Effector CD8-positive, alpha-beta T cell (primary cell): ENCODE measurements around the gene CD4.
"Not testable (repeated sequence)": the region's sequence is repeated elsewhere in the genome, so short reads cannot be mapped to it uniquely, and the experiment has no call there.

Source experiments
- DNase-seq: peaks from one replicate; lab custom pipeline; 2025; lab: John Stamatoyannopoulos, UW
- total RNA-seq, 4 experiments: gene quantifications; one replicate each; lab custom pipeline; 2026; lab: John Stamatoyannopoulos, UW

CD4 gene
- 0.68 to 9.9 (median 3.2) reads per million in 4 experiments for total RNA-seq

GRCh38 chr12:6788972-6789924 lies at the start of gene CD4:
Gene CD4 (plus strand): TSS chr12:6789528. CDS start chr12:6800139, 10,611 bp downstream.
- no peak for DNase-seq

GRCh38 chr12:6742080-6742479 lies 47.2 kb upstream of the CD4 start:
- DNase-seq, result not testable (repeated sequence)

GRCh38 chr12:6742834-6743233 lies 46.5 kb upstream of the CD4 start:
- DNase-seq, result no peak

- DNase-seq, result not testable (repeated sequence)
Measured at GRCh38 chr12:6743300-6743699, 46.0 kb upstream of the CD4 start.

- DNase-seq, result no peak
Measured at GRCh38 chr12:6745741-6746525, 43.4 kb upstream of the CD4 start.

GRCh38 chr12:6747216-6747615 lies 42.1 kb upstream of the CD4 start:
- no peak for DNase-seq

- DNase-seq, result no peak
Measured at GRCh38 chr12:6748761-6749160, 40.6 kb upstream of the CD4 start.

GRCh38 chr12:6750506-6750905 lies 38.8 kb upstream of the CD4 start:
- DNase-seq, result no peak

- no peak for DNase-seq
Measured at GRCh38 chr12:6751767-6752166, 37.6 kb upstream of the CD4 start.

- peak; percentile 44 for DNase-seq
Measured at GRCh38 chr12:6752167-6752920, 37.0 kb upstream of the CD4 start.

GRCh38 chr12:6752921-6753771 lies 36.2 kb upstream of the CD4 start, which contains the start of gene MLF2:
Gene MLF2 (minus strand): TSS chr12:6753141. CDS start chr12:6752334, 807 bp downstream.
- DNase-seq, result peak; percentile 93

- DNase-seq, result no peak
Measured at GRCh38 chr12:6753772-6754356, 35.5 kb upstream of the CD4 start.

- no peak for DNase-seq
Measured at GRCh38 chr12:6754411-6754810, 34.9 kb upstream of the CD4 start.

GRCh38 chr12:6757028-6757690 lies 32.2 kb upstream of the CD4 start:
- DNase-seq, result no peak

- DNase-seq, result no peak
Measured at GRCh38 chr12:6758506-6759095, 30.7 kb upstream of the CD4 start.

- DNase-seq, result no peak
Measured at GRCh38 chr12:6759741-6760140, 29.6 kb upstream of the CD4 start.

GRCh38 chr12:6763380-6763779 lies 25.9 kb upstream of the CD4 start:
- no peak for DNase-seq

GRCh38 chr12:6764011-6764828 lies 25.1 kb upstream of the CD4 start:
- no peak for DNase-seq
